CMK (cell line): ENCODE results near the gene P2RX3.
"Not testable (repeated sequence)": the region's sequence is repeated elsewhere in the genome, so short reads cannot be mapped to it uniquely, and the experiment has no call there.

Experiments used
- DNase-seq: peaks from one replicate; pipeline ENCODE4 v3.0.0-alpha.2; 2010; ENCODE audit warnings: low read depth

P2RX3 gene

DNA sequence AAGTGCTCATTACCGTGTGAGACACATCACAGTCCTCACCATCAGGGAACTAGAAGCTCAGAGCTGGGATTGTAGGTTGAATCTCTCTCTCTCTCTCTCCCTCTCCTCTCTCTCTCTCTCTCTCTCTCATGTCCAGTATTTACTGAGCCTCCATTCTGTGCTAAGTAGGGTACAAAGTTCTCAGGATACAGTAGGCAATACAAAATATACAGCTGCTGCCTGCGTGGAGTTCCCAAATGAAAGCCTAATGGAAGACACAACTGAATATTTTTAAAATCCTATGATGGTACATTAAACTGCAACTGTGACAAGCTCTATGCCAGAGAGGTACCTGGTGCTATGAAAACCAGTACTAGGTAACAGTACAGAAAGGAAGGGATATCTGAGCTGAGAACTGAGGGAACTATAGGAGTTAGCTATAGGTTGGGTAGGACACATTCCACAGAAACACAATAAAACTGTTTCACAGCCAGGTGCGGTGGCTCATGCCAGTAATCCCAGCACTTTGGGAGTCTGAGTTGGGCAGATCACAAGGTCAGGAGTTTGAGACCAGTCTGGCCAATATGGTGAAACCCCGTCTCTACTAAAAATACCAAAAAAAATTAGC is 61.9 kb downstream of the P2RX3 start:
- DNase-seq: no peak

DNA sequence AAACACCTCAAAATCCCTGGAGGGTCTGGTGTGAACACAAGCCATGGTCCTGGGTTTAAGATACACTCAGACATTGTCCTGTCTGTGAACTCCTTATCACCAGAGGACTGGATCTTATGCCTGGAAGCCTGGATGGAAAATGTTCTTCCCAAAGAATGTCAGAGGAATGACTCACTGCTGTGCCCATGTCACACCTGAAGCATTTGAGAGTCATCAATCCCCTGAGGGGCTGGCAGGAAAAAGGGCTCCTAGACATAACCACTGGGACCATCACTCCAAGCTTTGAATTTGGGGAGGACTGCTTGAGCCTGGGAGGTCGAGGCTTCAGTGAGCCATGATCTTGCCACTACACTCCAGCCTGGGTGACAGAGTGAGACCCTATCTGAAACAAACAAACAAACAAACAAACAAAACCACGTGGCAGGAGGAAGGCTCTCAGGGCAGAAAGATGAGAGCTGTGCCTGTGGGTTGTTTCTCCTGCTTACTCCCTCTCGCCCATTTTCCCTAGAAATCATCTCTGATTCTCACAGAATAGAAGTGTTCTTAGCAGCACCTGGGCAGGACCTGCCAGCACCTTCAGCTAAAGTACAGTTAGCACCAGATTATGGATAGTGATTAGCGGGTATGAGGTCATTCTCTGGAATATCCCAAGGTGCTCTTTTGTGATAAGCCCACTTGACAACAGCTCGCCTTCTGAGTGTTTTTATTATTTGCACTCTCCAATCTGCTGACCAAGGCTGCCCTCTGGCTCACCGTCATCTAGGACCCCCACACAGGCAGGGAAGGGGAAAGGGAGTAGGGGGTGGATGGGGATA is 64.2 kb downstream of the P2RX3 start:
- no peak for DNase-seq

DNA sequence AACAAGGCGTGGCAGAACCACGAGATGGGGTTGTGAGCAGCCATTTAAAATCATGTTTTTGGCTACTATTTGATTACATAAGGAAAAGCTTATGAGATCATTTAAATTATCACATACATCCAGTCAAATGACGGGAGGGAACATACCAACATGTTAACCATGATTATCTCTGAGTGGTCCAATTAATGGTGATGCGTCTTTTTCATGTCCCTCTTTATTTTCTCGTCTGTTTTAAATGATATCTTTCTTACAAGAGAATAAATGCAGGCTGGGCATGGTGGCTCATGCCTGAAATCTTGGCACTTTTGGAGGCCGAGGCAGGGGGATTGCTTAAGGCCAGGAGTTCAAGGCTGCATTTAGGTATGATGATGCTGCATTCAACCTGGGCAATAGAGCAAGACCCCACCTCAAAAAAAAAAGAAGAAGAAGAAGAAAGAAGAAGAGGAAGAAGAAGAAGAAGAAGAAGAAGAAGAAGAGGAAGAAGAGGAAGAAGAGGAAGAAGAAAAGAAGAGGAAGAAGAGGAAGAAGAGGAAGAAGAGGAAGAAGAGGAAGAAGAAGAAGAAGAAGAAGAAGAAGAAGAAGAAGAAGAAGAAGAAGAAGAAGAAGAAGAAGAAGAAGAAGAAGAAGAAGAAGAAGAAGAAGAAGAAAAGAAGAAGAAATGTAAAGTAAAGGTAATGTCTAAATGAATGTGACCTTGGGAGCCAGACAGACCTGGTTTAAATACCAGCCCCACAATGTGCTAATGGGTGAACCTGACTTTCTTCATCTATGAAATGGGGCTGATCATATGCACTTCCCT is 65.0 kb downstream of the P2RX3 start:
- not testable (repeated sequence) for DNase-seq

DNA sequence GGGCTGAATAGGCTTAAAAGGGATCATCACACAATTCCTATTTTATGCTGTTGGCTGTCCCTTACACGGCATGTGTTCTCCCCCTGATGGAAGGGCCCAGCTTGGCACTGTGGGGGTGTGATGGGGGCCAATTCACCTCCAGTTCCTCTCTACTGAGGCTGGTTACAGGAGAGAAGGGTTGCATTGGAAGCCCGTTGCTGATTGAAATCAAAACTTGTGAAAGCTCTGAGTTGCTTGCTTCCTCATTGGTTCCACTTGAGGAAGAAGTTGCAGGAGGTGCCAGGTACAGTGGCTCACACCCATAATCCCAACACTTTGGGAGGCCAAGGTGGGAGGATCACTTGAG is 65.6 kb downstream of the P2RX3 start:
- no peak for DNase-seq

DNA sequence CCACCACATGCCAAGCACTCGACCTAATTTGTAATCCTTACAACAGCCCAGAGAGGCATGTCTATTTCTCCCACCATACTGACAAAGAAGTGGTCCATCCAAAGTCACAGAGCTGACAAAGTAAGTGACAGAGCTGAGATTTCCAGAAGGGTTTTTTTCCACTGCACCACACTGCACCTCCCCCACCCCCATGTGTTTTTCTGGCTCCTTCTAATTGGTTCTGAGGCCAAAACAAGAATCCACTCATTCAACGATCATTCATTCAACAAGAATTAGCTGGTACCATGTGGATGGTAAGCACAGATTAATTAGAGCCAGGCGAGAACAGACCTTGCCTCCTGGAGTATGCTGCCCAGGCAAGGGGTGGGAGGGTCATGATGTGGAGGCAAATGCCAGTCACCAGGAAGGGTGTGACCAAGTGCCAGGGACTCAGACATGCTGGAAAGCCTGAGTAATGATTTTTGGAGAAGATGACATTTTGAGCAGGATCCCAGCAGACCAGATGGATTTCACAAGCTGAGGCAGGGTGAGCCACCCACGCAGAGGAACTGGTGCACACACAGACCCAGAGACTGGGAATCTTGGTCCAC is 67.2 kb downstream of the P2RX3 start:
- no peak for DNase-seq

DNA sequence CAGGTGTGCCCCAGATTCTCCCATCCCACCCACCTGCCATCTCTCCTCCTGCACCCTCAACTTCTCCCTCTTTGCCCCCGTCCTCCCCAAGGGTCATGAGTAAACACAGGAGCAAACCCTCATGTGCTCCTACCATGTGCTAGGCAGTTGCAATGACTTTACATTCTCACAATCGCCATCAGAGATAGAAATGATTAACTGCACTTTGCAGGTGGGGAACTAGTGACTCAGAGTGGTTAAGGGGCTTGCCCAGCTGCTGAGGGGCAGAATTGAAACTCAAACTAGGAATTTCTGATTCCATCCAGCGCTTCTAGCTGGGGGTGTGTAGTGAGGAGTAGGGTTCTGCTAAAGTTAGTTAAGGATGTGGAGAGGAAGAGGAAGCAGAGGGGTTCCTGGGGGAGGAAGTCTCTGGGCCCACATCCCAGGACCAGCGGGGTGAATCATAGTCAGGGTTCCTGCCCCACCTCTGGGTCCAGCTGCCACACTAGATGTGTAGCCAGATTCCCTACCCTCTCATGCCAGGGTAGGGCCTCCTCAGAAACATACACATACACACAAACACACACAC is 68.3 kb downstream of the P2RX3 start:
- DNase-seq: no peak

DNA sequence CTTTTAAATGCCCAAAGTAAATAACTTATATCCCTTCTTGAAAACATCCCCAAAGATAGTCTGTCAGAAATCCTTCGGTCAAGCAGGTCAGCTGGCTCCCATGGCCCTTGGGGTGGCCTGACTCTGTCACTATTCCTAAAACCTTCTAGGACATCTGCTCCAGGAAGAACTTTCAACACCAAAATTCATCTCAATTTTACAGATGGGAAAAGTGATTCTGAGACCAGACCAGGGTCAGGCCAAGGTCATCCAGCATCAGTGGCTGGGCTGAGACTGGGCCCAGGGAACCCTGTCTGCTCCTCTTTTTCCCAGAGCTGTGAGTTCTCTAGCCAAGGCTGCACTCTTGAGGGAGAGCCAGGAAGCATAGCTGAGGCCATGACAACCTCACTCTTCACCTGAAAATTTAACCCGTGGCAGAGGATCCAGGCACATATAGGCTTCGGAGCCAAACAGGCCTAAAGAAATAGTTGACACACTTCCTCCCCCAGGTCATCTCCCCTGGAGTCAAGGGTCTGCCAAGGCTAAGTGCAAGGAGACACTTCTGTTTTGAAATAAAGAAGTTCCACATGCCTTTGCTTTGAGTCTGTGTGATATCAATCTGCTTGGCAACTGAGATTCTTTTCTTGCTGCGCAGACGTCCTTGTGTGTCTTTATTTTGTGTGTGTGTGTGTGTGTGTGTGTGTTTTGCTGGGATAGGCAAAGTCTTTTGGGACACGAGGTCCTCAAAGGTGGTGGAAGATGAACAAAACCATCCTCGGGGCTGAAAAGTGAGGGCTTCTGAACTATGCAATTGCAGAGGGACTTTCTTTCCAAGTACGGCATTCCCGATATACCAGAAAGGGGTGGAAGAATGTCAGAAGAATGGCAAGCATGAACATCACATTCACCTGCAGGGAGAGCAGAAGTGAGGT is 69.1 kb downstream of the P2RX3 start:
- no peak for DNase-seq

DNA sequence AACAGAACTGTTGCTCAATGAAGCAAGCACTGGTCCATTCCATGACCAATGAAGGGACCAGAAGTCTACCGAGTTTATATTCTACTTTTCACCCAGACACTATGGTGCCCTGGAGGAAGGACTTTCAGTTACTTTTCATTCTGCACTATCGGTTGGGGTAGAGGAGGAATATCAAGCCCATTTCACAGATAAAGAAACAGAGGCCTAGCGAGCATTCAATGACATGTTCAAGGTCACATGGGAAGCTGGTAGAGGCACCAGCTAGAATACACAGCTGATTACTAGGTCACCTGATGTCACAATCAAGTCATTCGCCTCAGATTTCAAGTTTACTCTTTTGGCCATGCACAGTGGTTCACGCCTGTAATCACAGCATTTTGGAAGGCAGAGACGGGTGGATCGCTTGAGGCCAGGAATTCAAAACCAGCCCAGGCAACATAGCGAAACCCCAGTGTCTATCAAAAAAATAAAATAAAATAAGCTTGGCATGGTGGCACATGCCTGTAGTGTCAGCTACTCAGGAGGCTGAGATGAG is 69.9 kb downstream of the P2RX3 start:
- no peak for DNase-seq

DNA sequence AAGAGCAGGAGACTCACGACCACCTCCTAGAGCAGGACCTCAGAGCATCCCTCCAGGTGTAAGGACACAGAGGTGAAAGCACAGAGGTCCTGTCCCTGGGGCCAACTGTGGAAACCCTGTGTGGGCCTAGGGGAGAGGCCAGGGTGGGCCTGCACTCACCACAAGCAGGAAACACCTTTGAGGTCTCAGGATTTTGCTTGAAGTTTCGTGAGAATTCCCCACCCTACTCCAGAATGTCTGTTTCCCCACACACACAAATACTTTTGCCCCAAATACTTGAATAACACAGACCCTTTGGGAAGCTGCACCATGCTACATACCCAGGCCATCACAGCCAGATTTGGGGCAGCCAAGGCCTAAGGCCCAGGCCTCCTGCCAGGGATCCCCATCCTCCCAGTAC is 70.6 kb downstream of the P2RX3 start:
- no peak for DNase-seq

DNA sequence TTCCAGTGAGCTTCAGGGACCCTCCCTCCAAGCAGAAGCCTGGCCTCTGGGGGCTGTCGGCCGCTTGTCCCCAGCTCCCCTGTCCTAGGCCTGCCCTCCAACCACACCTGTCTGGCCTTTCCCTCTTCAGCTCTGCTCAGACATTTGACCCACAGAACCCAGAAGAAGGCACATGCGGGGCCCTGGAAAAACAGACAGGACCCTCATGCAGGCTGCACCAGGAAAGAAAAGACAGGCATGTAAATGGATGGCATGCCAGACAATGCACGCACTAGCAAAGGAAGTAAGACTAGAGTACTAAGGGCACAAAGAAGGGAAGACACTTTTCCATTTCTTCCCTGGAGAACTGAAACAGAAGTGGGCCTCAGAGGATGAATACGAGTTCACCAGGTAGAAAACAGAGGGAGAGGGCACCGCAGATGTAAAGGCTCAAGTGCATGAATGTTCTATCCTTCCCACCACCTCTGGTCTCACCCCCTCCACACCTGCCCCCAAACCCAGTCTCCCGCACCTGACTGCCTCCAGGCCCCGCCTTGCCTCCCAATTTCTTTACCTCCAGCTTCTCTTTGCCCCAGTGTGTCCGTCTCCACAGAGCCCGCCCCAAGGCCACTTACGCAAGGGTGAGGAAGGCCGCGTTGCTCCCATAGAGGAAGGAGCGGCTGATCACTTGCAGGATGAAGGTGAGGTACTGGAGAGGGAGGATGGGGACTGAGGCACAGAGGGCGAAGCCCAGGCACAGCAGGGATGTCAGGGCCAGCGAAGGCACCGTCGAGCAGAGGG is 71.4 kb downstream of the P2RX3 start:
- DNase-seq: no peak

DNA sequence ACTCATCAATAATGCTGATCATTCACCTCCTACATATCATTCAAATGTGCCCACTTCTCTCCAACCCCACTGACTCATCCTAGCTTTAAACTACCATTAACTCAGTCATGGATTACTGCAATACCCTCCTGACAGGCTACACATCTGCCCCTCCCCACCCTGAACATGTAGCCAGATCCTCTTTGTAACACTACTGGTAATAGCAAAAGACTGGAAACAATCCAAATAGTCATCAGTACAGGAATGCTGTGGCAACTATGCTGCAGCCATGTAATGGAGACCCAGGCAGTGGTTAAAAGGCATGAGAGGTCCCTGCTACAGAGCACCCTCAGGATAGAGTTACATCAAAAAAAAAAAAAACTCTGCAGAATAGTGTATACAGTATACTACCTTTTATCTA is 72.1 kb downstream of the P2RX3 start:
- no peak for DNase-seq

DNA sequence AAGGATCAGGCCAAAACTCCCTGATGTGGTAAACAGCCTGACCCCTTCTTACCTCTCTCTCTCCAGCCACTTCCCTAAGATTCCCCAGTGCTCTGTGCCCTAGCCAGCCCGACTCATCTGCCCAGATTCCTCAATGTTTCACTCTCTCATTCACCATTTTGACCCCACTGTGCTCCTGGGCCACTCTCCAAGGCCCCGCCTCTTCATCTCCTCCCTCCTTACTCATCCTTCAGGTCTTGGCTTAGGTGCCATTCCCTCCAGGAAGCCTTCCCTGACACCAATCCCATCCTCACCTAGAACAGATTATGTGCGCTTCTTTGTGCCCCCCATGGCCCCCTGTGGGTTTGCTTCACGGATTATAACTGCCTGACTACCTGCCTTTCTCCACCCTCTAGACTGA is 75.5 kb downstream of the P2RX3 start:
- DNase-seq: no peak

DNA sequence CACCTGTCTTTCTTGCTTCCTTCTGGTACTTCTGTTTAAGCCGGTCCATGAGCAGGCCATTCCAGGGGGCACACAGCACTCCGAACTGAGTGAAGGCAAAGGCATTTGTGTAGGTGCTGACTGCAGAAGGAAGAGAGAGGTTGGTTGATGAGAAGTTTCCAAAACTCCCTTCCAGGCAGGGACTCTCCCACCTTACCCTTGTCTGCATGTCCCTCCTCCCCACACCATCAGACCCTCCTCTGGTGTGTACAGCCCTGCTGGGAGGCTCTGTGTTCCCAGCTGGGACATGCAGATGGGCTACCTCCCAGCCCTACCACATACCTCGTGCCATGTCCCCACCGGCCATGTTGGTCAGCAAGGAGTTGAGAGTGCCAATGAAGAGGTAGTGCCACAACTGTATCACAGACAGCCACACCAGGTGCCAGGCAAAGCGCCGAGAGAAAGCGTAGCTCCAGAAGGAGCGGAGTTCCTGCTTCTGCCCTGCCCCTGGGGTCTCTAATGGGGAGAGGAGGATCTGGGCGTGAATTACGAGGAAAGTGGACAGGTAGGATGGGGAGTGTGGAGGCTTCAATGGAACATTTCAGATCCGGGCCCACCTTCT is 76.6 kb downstream of the P2RX3 start:
- DNase-seq: no peak

DNA sequence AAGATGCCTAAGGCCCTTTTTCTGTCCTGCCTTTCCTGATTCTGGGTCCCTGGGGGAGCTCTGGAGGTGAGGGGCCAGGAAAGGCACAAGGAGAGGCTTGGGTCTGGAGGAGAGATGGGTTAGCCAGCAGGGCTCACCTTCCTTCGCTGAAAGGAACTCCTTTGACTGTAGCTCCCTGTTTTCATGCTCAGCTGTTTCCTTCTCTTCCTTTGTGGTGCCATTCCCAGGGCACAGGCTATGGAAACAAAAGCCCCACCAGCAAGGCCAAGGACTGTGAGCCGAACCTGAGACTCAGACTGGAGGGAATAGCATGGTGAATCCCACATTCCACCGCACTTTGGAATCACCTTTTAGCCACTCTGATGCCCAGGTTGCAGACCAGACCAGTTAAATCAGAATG is 78.3 kb downstream of the P2RX3 start:
- no peak for DNase-seq

DNA sequence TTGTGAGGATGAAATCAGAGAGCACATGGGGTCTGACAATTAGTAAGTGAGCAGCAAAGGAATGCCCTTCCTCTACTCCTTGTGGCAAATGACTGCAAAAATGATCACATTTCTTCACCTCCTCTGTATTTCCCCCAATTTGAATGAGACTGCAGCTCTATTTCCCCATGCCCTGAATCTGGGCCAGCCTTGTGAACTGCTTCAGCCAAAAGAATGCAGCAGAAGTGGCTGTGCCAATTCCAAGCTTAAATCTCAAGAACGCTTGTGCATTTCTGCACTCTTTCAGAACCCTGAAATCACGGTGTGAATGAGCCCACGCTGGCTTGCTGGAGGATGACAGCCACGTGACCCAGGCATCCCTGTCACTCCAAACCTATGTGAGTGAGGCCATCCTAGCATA is 78.9 kb downstream of the P2RX3 start:
- no peak for DNase-seq

DNA sequence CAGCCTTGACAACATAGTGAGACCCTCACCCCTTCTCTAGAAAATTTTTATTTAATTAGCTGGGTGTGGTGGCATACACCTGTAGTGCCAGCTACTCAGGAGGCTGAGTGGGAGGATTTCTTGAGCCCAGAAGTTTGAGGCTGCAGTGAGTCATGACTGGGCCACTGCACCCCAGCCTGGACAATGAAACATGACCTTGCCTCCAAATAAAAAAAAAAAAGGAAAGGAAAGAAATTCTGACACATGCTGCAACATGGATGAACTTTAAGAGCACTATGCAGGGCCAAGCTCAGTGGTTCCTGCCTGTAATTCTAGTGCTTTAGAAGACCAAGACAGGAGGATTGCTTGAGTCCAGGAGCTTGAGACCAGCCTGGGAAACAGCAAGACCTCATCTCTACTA is 80.0 kb downstream of the P2RX3 start:
- DNase-seq: no peak

DNA sequence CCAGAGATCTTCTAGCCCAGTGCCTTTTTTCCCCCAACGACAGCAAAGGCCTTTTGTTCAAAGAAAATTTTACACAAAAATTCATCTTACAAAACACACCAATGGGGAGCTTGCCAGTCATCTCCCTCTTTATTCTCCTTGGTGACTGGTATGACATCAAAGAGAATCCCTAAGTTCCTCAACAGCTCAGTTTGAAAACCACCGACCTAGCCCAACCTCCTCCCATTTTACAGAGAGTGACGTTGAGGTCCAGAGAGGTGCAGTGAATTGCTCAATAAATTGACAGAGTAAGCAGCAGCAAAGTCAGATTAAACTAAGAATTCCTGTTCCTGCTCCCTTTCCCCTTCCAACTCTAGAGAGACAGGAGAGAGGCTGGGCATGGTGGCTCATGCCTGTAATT is 81.0 kb downstream of the P2RX3 start:
- DNase-seq: no peak

DNA sequence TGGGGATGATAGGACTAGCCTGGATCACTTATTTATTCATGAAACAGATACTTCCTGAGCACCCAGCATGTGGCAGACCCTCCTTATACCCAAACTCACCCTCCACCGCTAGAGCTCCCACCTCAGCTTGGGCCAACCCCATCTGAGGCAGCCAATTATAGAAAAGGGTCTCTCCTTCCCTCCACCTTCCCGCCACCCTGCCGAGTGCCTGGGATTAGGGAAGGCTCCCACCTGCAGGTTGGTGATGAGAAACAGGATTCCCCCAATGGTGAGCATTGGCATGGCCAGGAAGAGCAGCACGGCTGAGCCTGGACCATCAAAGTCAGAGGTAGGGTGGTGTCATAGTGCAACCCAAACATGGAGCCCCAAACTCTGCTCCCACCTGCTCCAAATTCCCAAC is 82.9 kb downstream of the P2RX3 start:
- no peak for DNase-seq

DNA sequence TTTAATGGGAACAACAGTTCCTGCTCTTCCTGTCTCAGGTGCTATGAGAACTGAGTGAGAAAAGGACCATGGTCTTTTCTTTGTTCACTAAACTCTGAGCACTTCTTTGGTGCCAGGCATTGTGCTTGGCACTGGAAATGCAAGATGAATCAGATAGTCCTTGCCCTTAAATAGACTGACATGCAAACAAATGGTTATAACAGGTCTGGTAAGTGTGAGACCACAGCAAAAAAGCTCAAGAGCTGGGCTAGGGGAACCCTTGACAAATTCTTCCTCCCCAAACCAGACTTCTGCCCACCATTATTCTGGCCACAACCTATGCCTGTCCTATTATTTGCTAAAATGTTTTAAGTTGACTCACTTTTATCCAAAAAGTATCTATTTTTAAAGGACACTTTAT is 83.7 kb downstream of the P2RX3 start:
- no peak for DNase-seq
